Measurements from ENCODE around the gene BTBD7.
A peak's percentile ranks its signal among the peaks of the same experiment; 100 is the strongest.

BTBD7 gene, protein sequence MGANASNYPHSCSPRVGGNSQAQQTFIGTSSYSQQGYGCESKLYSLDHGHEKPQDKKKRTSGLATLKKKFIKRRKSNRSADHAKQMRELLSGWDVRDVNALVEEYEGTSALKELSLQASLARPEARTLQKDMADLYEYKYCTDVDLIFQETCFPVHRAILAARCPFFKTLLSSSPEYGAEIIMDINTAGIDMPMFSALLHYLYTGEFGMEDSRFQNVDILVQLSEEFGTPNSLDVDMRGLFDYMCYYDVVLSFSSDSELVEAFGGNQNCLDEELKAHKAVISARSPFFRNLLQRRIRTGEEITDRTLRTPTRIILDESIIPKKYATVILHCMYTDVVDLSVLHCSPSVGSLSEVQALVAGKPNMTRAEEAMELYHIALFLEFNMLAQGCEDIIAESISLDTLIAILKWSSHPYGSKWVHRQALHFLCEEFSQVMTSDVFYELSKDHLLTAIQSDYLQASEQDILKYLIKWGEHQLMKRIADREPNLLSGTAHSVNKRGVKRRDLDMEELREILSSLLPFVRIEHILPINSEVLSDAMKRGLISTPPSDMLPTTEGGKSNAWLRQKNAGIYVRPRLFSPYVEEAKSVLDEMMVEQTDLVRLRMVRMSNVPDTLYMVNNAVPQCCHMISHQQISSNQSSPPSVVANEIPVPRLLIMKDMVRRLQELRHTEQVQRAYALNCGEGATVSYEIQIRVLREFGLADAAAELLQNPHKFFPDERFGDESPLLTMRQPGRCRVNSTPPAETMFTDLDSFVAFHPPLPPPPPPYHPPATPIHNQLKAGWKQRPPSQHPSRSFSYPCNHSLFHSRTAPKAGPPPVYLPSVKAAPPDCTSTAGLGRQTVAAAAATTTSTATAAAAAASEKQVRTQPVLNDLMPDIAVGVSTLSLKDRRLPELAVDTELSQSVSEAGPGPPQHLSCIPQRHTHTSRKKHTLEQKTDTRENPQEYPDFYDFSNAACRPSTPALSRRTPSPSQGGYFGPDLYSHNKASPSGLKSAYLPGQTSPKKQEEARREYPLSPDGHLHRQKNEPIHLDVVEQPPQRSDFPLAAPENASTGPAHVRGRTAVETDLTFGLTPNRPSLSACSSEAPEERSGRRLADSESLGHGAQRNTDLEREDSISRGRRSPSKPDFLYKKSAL

GRCh38 chr14:93332853-93333630 lies at the start of gene BTBD7:
Gene BTBD7 (minus strand): TSS chr14:93333036. CDS start chr14:93296051, 36,985 bp downstream.
- TF ChIP-seq CTCF (IDR thresholded peaks at IDR 0.05), result peak in 1 of 2 experiments; percentile 33
- Histone ChIP-seq H3K27me3 (no peaks in the 10 kb centered on the region), H3K9me3 (no peaks in the 10 kb centered on the region), H3K4me1 (peaks cover 0 to 24% (median 14%) of the 10 kb centered on the region in 4 donors), H3K4me3 (peak within 1 kb of the TSS; percentile 85 to 97), H3K36me3 (no peaks in the 10 kb centered on the region), H3K27ac (peak within 1 kb of the TSS; percentile 97)
- DNase-seq, result peak; percentile 91 to 96
- intact Hi-C loops (cut with DNase I; ENCODE audit: low total_unique reads), result loop anchor here (5.0 kb wide), 1 partner anchor 221 kb away; no protein-coding TSS in a partner anchor

- no peak for DNase-seq
- TF ChIP-seq CTCF (IDR thresholded peaks at IDR 0.05), result no peak
- H3K27me3 ChIP-seq, result no peaks in the 10 kb centered on the region
- no peaks in the 10 kb centered on the region for H3K36me3 ChIP-seq
- no peaks in the 10 kb centered on the region for H3K9me3 ChIP-seq
- intact Hi-C loops (cut with DNase I; ENCODE audit: low total_unique reads), result no loop called here
- no peak overlapping the region for H3K4me3 ChIP-seq
- no peak overlapping the region for H3K27ac ChIP-seq
- no peaks in the 10 kb centered on the region for H3K4me1 ChIP-seq
These were observed 48.8 kb upstream of the BTBD7 start for GRCh38 chr14:93381644-93382043.

DNA sequence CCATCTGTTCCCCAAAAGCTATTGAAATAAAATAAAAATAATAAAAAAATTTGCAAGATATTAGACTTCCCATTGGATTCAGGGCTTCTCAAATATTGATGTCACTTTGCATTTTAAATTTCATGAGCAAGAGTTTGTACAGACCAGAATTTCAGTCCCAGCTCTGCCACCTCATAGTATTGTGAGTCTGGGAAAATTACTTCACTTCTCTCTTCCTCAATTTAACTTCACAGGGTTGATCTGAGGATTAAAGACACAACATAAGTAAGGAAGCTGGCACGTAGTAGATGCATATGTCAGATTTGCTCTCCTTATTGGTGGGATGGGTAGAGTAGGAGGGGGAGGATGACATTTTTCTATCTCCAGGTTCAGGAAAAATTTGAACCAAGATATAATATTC lies 47.0 kb upstream of the BTBD7 start:
- no peaks in the 10 kb centered on the region for H3K27me3 ChIP-seq
- H3K27ac ChIP-seq, result no peak overlapping the region
- no peak for DNase-seq
- intact Hi-C loops (cut with DNase I; ENCODE audit: low total_unique reads), result no loop called here
- H3K4me1 ChIP-seq, result no peaks in the 10 kb centered on the region
- H3K4me3 ChIP-seq, result no peak overlapping the region
- H3K36me3 ChIP-seq, result no peaks in the 10 kb centered on the region
- H3K9me3 ChIP-seq, result no peaks in the 10 kb centered on the region
- no peak for TF ChIP-seq CTCF (IDR thresholded peaks at IDR 0.05)

GRCh38 chr14:93375673-93376156 lies 42.9 kb upstream of the BTBD7 start:
- intact Hi-C loops (cut with DNase I; ENCODE audit: low total_unique reads), result no loop called here
- DNase-seq, result no peak

More at GRCh38 chr14:93375673-93376156, 42.9 kb upstream of the BTBD7 start:
- Histone ChIP-seq H3K4me3 (no peak overlapping the region), H3K27me3 (no peaks in the 10 kb centered on the region), H3K9me3 (no peaks in the 10 kb centered on the region), H3K36me3 (no peaks in the 10 kb centered on the region), H3K27ac (no peak overlapping the region), H3K4me1 (no peaks in the 10 kb centered on the region)
- TF ChIP-seq CTCF (IDR thresholded peaks at IDR 0.05), result no peak

Data from tibial artery (tissue), 4 donors.